ENCODE data around the gene XPO1.
"Not testable (repeated sequence)": the region's sequence is repeated elsewhere in the genome, so short reads cannot be mapped to it uniquely, and the experiment has no call there.

XPO1 gene

DNA sequence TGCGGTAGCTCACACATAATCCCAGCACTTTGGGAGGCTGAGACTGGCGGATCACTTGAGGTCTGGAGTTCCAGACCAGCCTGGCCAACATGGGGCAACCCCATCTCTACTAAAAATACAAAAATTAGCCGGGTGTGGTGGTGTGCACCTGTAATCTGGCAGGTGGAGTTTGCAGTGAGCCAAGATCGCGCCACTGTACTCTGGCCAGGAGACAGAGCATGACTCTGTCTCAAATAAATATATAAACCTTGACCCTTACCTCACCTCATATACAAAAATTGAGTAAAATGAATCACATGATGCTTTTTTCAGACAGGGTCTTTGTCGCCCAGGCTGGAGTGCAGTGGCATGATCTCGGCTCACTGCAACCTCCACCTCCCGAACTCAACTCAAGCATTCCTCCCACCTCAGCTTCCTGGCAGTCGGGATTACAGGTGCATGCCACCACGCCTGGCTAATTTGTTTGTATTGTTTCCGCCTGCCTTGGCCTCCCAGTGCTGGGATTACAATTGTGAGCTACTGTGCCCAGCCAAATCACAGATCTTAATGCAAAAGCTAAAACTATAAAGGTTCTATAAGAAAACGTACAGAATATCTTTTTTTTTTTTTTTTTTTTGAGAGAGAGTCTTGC lies 25.3 kb downstream of the XPO1 start:
- no peak for DNase-seq (ENCODE audit: low spot score in 2 of 2)
- H3K27me3 ChIP-seq (ENCODE audit: low read depth) = no peaks in the 10 kb centered on the region
- no peaks in the 10 kb centered on the region for H3K9me3 ChIP-seq
- in situ Hi-C loops (cut with MboI; ENCODE audit: low sequenced_read_pairs) = loop anchor here (10.0 kb wide), 1 partner anchor 352 kb away; no protein-coding TSS in a partner anchor
- H3K36me3 ChIP-seq (replicated peaks) = peaks cover 95% of the 10 kb centered on the region
- H3K4me3 ChIP-seq = no peak overlapping the region
- H3K4me1 ChIP-seq = no peaks in the 10 kb centered on the region; the same call in 1 of the 2 replicates

DNA sequence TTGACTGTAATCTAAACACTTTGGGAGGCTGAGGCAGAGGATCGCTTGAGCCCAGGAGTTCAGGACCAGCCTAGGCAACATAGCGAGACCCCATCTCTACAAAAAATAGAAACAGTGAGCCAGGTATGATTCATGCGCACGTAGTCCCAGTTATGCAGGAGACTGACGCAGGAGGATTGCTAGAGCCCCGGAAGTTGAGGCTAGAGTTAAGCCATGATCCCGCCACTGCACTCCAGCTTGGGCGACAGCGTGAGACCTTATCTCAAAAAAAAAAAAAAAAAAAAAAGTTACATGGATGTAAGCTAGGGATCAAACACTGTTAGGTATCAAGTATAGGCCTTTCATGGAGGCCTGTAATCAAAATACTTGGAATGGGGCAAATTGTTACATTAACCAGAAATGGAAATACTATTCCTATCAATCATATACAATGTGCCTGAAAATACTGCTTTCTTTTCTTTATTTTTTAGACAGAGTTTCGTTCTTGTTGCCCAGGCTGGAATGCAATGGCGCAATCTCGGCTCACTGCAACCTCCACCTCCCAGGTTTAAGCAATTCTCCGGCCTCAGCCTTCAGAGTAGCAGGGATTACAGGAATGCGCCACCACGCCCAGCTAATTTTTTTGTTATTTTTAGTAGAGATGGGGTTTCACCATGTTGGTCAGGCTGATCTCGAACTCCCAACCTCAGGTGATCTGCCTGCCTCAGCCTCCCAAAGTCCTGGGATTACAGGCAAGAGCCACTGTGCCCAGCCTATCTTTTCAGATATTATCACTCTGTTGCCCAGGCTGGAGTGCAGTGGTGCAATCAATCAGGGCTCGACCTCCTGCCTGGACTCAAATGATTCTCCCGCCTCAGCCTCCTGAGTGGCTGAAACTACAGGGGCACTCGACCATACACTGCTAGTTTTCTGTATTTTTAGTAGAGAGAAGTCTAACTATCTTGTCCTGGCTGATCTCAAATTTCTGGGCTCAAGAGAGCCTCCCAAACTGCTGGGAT lies 27.2 kb downstream of the XPO1 start:
- Histone ChIP-seq H3K27me3 (ENCODE audit: low read depth) (no peaks in the 10 kb centered on the region), H3K4me3 (no peak overlapping the region), H3K9me3 (no peaks in the 10 kb centered on the region), H3K36me3 (replicated peaks) (peaks cover 91% of the 10 kb centered on the region), H3K4me1 (no peaks in the 10 kb centered on the region; the same call in 1 of the 2 replicates)
- in situ Hi-C loops (cut with MboI; ENCODE audit: low sequenced_read_pairs) = loop anchor here (10.0 kb wide), 1 partner anchor 354 kb away; no protein-coding TSS in a partner anchor
- peak in 1 of 2 experiments; percentile 1 for DNase-seq (ENCODE audit: low spot score in 2 of 2)

DNA sequence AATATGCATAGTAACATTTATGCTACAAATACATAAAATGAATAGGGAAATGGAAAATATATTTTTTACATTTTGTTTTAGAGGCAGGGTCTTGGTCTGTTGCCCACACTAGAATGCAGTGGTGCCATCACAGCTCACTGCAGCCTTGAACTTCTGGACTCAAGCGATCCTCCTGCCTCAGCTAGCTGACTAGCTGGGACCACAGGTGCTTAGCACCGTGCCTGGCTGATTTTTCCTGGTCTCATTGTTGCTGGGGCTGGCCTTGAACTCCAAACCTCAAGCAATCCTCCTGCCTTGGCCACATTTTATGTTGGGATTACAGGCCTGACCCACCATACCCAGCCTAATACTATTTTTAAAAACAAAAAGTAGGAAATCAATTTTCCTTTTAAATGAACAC lies 33.2 kb downstream of the XPO1 start:
- H3K9me3 ChIP-seq = no peaks in the 10 kb centered on the region
- in situ Hi-C loops (cut with MboI; ENCODE audit: low sequenced_read_pairs) = no loop called here
- no peak overlapping the region for H3K4me3 ChIP-seq
- peaks cover 83% of the 10 kb centered on the region for H3K36me3 ChIP-seq (replicated peaks)
- no peaks in the 10 kb centered on the region for H3K4me1 ChIP-seq
- no peaks in the 10 kb centered on the region for H3K27me3 ChIP-seq (ENCODE audit: low read depth)
- DNase-seq (ENCODE audit: low spot score in 2 of 2) = no peak

DNA sequence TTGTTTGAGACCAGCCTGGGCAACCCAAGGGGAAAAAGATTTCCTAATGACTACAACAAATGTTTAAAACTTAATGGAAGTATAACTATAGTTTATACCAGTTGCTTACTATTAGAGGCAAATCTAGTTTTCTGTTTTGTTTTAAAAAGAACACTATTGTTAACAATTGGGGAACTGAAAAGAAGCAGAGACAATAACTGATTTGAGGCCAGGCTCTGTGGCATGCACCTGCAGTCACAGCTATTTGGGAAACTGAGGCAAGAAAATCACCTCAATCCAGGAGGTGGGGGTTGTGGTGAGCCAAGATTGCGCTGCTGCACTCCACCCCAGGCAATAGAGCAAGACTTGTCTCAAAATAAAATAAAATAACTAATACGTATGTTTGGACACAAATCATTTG lies 39.1 kb downstream of the XPO1 start:
- DNase-seq (ENCODE audit: low spot score in 2 of 2) = no peak
- no peaks in the 10 kb centered on the region for H3K27me3 ChIP-seq (ENCODE audit: low read depth)
- peaks cover 2% of the 10 kb centered on the region for H3K4me1 ChIP-seq
- in situ Hi-C loops (cut with MboI; ENCODE audit: low sequenced_read_pairs) = no loop called here
- no peak overlapping the region for H3K4me3 ChIP-seq
- H3K36me3 ChIP-seq (replicated peaks) = peaks cover 90% of the 10 kb centered on the region
- no peaks in the 10 kb centered on the region for H3K9me3 ChIP-seq

DNA sequence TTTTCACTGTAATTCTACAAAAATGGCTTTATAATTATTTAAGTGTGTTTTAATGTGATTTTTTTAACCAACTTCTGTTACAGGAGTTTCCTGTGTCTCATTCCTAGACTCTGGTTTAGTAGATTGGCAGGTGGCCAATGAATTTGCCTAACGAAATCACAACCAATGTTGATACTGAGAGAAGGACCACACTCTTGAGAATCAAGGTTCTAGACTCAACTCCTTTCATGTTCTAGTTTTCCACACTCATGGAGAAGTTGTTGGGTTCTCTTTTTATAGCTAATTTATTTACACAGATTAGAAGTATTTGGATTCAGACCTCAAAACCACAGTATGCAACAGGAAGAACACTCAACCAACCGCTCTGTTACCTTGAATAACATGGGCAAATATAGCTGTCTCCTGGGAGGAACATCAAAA lies 44.6 kb downstream of the XPO1 start:
- H3K4me1 ChIP-seq = peaks cover 20% of the 10 kb centered on the region
- no peak overlapping the region for H3K4me3 ChIP-seq

DNA sequence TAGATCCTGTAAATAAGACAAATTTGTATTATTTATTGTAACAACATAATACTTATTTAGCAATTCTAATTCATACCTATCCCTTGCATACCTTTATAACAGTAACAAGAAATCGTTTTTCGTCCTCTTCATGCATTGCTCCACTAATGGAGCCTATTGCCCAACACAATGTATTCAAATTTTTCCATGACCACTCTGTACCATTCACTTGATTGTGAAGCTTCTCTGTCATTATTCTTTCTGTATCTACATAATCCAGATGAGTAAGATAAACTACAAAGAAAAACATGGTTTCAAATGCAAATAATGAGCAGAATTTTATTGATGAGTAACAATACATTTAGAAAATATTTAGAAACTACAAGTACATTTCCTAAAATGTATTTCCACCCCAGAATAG lies 45.7 kb downstream of the XPO1 start:
- Histone ChIP-seq H3K36me3 (replicated peaks) (peaks cover 93% of the 10 kb centered on the region), H3K27me3 (ENCODE audit: low read depth) (no peaks in the 10 kb centered on the region), H3K9me3 (no peaks in the 10 kb centered on the region), H3K4me1 (peaks cover 20% of the 10 kb centered on the region), H3K4me3 (no peak overlapping the region)
- peak in 1 of 2 experiments; percentile 74 for DNase-seq (ENCODE audit: low spot score in 2 of 2)
- in situ Hi-C loops (cut with MboI; ENCODE audit: low sequenced_read_pairs) = no loop called here

More for the DNA sequence above, 44.6 kb downstream of the XPO1 start:
- in situ Hi-C loops (cut with MboI; ENCODE audit: low sequenced_read_pairs) = no loop called here
- H3K36me3 ChIP-seq (replicated peaks) = peaks cover 93% of the 10 kb centered on the region
- DNase-seq (ENCODE audit: low spot score in 2 of 2) = no peak
- H3K9me3 ChIP-seq = no peaks in the 10 kb centered on the region
- no peaks in the 10 kb centered on the region for H3K27me3 ChIP-seq (ENCODE audit: low read depth)

DNA sequence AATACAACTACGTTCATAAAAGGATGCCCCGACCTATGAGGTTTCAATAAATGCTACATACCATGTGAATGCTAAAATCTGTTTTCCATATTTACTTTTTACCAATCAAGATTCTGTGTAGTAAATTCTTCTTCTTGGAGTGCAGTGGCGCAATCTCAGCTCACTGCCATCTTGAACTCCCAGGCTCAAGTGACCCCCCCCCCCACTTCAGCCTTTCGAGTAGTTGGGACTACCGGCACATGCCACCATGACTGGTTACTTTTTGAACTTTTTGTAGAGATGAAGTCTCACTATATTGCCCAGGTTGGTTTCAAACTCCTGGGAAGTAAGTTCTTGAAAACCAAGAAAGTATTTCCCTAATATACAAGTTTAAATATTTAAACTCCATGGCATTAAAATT lies 52.9 kb downstream of the XPO1 start:
- Histone ChIP-seq H3K27me3 (ENCODE audit: low read depth) (no peaks in the 10 kb centered on the region), H3K9me3 (no peaks in the 10 kb centered on the region), H3K36me3 (replicated peaks) (peaks cover 94% of the 10 kb centered on the region), H3K4me3 (no peak overlapping the region), H3K4me1 (no peaks in the 10 kb centered on the region)
- in situ Hi-C loops (cut with MboI; ENCODE audit: low sequenced_read_pairs) = no loop called here
- no peak for DNase-seq (ENCODE audit: low spot score in 2 of 2)

DNA sequence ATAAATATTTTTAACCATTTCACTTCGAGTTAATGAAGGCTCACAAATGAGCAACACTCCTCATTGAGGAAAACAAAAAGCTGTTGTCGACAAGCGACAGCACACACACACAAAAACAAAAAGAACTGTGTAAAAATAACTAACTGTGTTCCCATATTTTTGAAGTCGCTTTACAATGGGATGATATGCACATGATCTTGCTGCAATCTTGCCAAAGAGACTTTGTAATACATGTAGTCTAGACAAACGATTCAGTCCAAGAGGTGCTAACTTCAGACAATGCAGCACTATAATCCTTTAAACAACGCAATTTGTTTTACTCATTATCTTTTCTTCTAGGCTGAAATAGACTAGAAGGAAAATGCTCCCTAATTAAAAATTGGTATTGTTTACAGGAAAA lies 60.1 kb downstream of the XPO1 start:
- in situ Hi-C loops (cut with MboI; ENCODE audit: low sequenced_read_pairs) = no loop called here
- Histone ChIP-seq H3K4me1 (peaks cover 11% of the 10 kb centered on the region), H3K36me3 (replicated peaks) (peaks cover 58% of the 10 kb centered on the region), H3K27me3 (ENCODE audit: low read depth) (no peaks in the 10 kb centered on the region), H3K4me3 (no peak overlapping the region), H3K9me3 (no peaks in the 10 kb centered on the region)
- DNase-seq (ENCODE audit: low spot score in 2 of 2) = no peak

DNA sequence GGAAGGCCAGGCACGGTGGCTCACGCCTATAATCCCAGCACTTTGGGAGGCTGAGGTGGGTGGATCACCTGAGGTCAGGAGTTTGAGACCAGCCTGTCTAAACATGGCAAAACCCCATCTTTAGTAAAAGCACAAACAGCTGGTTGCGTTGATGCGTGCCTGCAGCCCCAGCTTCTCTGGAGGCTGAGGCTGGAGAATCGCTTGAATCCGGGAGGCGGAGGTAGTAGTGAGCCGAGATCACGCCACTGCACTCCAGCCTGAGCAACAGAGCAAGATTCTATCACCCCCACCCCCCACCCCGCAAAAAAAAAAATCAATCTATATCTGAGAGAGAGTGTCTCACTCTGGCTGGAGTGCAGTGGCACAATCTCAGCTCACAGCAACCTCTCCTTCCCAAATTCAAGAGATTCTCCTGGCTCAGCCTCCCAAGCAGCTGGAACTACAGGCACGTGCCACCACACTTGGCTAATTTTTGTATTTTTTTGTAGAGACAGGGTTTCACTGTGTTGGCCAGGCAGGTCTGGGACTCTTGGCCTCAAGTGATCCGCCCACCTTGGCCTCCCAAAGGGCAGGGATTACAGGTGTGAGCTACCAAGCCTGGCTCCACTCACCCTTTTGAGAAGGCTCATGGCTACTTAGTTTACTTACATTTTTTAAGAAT lies 61.1 kb downstream of the XPO1 start:
- DNase-seq (ENCODE audit: low spot score in 2 of 2); H3K9me3 ChIP-seq; in situ Hi-C loops (cut with MboI; ENCODE audit: low sequenced_read_pairs); H3K27me3 ChIP-seq (ENCODE audit: low read depth); H3K4me3 ChIP-seq: not testable (repeated sequence)
- Histone ChIP-seq H3K36me3 (replicated peaks) (peaks cover 52% of the 10 kb centered on the region), H3K4me1 (peaks cover 11% of the 10 kb centered on the region)

DNA sequence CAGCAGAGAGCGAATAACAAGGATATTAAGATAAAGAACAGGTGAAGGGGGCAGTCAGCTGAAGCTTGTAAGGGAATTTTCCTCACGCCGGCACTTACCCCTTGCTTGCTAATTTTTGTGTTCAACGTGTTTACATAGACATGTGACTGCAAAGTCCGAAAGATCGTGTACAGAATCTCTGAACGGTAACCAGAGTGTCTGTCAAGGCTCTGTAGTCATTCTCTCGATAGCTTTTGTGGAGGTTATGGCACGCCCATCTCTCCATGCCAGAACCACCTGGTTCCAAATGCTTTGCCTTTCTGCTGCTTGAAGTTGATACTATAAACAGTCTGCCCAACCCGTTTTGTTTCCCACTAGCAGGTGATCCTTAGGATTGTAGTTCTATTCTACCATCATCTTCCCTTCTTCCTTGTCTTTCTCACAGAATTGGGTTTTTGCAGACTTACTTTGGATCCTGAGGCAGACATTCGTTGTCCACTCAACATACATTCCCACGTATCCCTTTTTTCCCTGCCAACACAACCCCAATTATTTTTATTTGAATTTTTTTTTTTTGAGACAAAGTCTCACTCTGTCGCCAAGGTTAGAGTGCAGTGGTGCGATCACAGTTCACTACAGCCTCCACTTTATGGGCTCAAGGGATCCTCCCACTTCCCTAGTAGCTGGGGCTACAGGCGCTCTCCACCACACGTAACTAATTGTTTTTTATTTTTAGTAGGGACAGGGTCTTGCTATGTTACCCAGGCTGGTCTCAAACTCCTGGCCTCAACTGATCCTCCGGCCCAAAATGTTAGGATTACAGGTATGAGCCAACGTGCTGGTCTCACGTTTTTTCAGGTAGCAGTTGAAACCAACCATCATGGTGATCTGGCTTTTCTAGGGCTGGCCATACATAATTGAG lies 66.0 kb downstream of the XPO1 start:
- peak overlapping the region; percentile 86 for H3K4me3 ChIP-seq
- peaks cover 18% of the 10 kb centered on the region for H3K36me3 ChIP-seq (replicated peaks)
- DNase-seq (ENCODE audit: low spot score in 2 of 2) = peak in 1 of 2 experiments; percentile 40
- H3K4me1 ChIP-seq = peaks cover 7% of the 10 kb centered on the region
- H3K27me3 ChIP-seq (ENCODE audit: low read depth) = no peaks in the 10 kb centered on the region
- in situ Hi-C loops (cut with MboI; ENCODE audit: low sequenced_read_pairs) = no loop called here
- no peaks in the 10 kb centered on the region for H3K9me3 ChIP-seq

DNA sequence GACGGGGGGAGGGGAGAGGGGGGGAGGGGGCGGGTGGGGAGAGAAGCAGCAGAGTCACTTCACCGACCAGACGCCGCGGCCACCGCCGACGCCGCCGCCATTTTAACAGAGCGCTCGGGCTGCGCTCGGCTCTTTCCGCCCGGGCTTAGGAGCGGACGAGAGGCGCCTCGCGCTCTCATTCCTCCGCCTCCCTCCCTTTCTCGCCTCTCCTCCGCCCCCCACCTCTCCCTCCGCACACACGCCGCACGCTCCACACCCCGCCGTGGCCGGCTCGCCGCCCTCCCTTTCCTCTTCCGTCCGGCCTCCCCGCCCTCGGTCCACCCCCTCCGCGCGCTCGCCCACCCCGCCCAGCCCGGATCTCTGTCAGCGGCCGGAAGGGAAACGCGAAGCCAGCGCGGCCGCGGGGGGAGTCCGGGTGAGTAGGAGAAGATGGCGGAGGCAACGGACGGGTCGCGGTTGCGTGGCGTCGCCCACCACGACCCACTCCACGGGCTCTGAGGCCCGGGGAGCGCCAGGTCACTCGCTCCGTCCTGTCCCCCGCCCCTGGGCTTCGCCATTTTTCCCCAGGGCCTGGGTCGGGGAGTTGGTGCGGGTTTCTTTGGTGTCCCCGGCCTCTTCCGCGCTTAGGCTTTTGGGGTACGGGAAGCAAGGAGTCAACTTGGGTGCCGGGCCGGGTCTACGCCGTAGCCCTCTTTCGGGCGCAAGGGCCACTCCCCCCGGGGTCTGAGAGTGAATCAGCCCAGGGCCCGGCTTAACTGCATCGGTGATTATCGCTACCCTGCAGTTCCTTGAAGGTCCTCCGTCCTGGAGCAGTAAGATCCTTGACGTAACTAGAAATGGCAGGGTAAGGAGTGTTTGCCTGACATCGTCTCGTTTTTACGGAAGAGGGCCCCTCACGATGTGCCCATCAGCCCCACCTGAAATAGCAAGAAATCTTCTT lies 66.9 kb downstream of the XPO1 start, which contains the start of gene USP34:
USP34 (minus strand) TSS at position 123 of the 940 bp plus-strand sequence. CDS start 395 bp downstream, outside the sequence.
- Histone ChIP-seq H3K9me3 (no peaks in the 10 kb centered on the region), H3K4me1 (peaks cover 7% of the 10 kb centered on the region), H3K4me3 (peak within 1 kb of the TSS; percentile 86), H3K36me3 (replicated peaks) (peaks cover 21% of the 10 kb centered on the region), H3K27me3 (ENCODE audit: low read depth) (no peaks in the 10 kb centered on the region)
- in situ Hi-C loops (cut with MboI; ENCODE audit: low sequenced_read_pairs) = no loop called here
- DNase-seq (ENCODE audit: low spot score in 2 of 2) = peak; percentile 87 to 94

Data from HAP-1 (cell line).